ELF-1 (cell line): ENCODE measurements around the gene RAB36.

Experiments
- DNase-seq: peaks from one replicate; pipeline ENCODE4 v3.0.0-alpha.2; 2016; ENCODE audit warnings: low read depth, low spot score

RAB36 gene

DNA sequence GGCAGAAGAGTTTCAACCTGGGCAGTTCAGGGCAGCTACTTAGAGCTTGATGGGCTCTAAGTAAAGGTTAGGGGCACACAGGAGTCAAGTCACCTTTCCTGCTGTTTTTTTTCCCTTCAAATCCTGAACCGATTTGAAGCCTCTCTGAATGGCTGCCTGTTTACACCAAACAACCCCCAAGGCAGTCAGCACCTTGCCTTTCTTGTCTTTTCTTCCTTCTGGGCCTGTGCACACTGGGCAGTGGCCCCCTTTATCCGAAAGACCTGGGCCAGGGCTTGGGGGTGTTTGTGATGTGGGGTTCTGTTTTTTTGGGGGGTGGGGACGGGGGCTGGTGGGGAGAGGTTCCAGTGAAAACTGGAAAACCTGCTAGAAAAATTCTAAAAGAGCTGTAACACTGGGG, 7.8 kb upstream of the RAB36 start:
- peak; percentile 62 for DNase-seq

DNA sequence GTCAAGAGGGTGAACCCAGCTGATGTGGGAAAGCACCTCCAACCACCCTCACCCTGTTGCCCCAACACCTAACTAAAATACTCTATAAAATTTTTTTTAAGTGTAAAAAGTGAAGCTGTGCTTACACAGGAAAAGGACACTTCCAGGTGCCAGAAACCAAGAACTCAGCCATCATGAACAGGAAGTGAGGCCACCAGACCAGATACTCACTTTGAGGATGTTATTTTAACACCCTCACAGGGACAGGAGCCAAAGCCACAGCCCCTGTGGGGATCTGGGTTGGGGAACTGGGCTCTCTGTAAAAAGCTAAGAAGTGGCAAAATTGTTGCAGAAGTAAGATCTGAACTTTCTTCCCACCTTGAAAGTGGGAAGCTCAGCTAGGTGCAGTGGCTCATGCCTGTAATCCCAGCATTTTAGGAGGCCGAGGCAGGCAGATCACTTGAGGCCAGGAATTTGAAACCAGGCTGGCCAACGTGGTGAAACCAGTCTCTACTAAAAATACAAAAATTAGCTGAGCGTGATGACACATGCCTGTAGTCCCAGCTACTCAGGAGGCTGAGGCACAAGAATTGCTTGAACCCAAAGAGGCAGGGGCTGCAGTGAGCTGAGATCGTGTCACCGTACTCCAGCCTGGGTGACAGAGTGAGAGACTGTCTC, 7.2 kb upstream of the RAB36 start:
- no peak for DNase-seq

DNA sequence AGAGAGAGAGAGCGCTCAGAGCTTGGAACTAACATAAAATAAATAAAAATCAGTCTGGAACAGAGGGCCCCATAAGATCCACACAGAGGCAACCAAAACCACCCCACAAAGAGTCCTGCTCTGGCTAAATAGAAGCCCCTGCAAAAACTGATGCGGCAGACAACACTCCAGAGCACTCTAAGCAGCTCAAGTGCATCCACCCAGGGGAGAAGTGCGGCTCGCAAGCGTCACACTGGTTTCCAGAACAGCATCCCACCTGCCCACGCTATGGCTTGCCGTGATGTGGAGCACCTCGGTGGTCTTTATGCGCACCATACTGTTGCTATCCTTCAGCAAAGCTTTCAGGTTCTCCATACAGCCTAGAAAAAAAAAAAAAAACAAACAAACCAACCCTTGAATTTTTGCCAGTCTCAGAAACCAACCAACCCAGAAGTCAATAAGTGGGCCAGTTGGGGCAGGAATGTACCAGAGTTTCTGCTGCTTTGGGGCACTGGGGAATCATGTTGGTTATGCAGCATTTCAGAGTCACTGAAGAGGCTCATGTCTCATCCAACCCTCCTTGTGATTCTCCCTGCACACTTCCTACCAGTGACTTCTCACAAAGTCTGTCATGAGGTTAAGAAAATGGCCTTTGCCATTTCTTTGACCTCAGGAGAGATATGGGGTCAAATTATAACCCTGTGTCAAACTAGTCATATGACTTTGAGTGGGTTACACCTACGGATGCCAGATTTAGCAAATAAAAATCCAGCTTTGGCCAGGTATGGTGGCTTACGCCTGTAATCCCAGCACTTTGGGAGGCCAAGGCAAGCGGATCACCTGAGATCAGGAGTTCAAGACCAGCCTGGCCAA, 6.5 kb upstream of the RAB36 start:
- no peak for DNase-seq

DNA sequence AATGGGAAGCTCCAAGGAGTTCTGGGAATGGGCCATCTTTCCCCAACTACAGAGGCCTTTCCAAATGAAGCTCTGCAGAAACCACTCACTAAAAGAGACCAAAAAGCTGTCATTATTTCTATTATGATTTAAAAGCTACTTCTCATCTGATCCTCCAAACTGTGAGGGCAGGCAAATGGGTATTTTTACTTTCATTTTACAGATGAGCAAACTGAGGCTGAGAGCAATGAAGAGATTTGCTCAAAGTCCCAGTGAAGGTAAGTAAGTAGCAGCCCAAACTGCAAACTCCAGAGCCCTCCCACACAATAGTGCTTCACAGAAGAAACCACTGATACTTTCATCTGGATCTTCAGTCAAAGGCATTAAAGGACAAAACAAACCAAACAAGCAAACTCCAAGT, 4.9 kb upstream of the RAB36 start:
- no peak for DNase-seq

GRCh38 chr22:23142546-23143105, 2.7 kb upstream of the RAB36 start:
- DNase-seq = no peak

- no peak for DNase-seq
Measured at GRCh38 chr22:23143119-23143518, 2.2 kb upstream of the RAB36 start.

GRCh38 chr22:23144432-23144831, 845 bp upstream of the RAB36 start:
- DNase-seq = no peak

- no peak for DNase-seq
Measured at GRCh38 chr22:23145878-23146470, 697 bp downstream of the RAB36 start.

DNA sequence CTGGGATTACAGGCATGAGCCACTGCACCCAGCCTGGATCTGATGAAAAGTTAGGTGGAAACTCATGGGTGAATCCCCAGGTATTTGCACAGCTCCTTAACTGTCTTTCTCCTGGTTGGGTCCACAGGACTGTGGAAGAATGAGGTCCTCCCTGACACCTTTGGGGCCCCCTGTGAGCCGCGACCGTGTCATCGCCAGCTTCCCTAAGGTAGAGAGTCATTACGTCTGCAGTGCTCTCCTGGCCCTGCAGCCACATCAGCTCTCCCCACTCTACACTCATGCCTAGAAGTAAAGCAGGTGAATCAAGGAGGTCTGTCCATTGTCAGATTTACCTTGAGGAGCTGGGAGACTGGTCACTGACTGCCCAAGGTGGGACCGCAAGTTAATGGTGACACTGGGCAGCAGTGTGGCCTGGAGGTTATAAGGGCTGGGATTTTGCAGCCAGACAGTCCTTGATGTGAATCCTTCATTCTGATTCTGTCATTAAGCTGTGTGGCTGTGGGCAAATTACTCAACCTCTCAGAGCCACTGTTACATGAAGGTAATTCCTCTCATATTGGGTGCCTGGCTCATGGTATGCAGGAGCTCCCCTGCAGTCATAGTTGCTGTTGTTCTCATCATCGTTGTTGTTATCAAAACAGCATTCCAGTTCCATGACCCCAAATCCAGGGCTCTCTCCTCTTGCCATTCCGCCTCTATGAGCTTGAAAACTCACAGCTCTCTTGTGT, 1.4 kb downstream of the RAB36 start:
- no peak for DNase-seq

DNA sequence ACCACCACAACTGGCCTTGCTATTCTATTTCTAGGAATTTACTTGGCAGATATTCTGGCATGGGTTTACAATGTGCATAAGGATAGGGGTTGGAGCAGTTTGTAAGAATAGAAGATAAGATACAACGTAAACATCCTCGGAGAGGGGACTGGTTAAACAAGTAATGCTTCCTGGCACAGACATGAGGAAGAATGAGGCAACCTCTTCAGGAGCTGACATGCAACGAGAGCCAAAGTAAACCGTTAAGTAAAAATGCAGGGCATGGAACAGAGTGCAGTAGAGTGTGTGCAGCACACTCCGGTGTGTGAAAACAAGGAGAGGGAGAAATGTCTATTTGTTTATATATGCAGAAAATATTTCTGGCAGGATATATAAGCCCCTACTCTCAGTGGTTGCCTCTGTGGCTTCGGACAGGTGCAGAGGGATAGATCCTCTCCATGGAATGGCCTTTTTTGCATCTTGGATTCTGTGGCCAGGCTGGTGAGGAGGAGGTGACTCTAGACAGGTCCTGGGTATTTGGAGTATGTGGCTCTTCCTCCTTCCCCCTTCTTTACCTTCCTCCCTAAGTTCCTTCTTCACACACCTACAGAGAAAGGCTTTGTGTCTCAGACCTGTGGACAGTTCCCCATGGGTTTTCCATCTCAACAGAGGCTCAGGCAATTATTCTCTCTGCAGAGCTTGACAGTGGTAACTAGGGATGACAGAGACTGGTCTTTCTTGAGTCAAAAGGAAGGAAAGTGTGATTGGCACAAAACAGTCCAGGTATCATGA, 2.5 kb downstream of the RAB36 start:
- no peak for DNase-seq

- peak; percentile 78 for DNase-seq
Measured at GRCh38 chr22:23149743-23150238, 4.5 kb downstream of the RAB36 start.

DNA sequence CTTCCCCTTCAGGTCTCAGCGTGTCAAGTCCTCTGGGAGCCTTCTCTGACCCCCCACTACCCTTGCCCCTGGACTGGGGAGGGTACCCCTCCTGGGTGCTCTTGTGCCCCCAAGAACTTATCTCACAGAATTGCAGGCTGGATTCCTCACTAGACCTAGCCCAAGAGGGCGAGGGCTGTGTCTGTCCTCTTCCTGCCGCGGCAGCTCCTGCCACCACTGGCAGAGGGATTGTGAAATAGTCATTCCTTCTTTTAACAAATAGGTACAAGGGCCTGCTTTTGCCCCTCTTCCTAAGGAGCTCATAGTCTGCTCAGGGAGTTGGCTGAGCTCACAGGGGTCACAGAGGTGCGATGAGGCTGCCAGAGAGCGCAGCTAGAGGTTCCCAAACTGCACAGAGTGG, 5.5 kb downstream of the RAB36 start:
- DNase-seq = no peak

GRCh38 chr22:23151827-23152226, 6.5 kb downstream of the RAB36 start:
- DNase-seq = no peak

GRCh38 chr22:23152238-23153114, 7.2 kb downstream of the RAB36 start:
- DNase-seq = no peak

DNA sequence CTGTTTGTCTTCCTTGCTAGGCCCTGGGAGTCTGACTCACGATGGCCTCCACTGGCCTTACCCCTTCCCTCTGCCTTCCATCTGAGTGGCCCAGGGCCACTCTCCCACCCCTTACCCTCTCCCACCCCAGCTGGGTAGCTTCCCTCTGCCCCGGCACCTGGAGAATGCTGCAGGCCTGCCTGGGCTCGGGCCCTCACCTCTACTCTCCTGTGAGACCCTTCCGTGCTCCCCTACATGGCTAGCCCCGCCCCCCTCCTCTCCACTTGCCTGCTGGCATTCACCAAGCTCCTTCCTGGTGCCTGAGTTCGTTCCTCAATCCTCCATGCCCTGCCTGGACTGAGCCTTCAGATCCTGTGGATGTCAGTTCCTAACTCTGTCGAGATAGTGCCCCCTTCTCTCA, 8.7 kb downstream of the RAB36 start:
- DNase-seq = no peak

GRCh38 chr22:23154461-23154860, 9.2 kb downstream of the RAB36 start:
- DNase-seq = no peak

- no peak for DNase-seq
Measured at GRCh38 chr22:23155143-23155542, 9.9 kb downstream of the RAB36 start.

DNA sequence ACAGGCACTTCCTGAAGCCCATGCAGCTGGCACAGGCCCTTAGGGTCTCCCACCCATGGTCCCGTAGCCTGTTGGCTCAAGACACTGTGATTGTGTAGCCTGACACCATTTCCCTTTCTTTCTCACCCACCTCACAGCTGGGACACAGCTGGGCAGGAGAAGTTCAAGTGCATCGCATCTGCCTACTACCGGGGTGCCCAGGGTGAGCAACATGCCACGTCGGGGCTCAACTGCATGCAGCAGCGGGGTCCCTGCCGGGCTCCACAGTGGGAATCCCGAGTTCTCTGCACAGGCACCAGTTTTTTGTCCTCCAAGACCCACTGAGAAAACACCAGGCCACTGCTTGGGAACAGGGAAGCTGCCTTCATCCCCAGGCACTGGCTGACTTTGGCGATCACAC, 10.6 kb downstream of the RAB36 start:
- DNase-seq = no peak

GRCh38 chr22:23156286-23156685, 11.0 kb downstream of the RAB36 start:
- DNase-seq = no peak
